Endothelial cell of umbilical vein (primary cell): ENCODE results near the gene SETD1A. TPM values are rescaled to one million over a fixed set of nuclear protein-coding genes. Genes with fewer than 3 reads are reported as not detected.

ENCODE experiments used
- BruUV-seq: library from RNA; stranded (reverse); fragments of 400-500 nt; replicated peaks from 2 replicates; lab custom pipeline; 2021; lab: Mats Ljungman, UMichigan
- CTCF ChIA-PET: fragments of 300-600, 350-600 bp; sonication (Branson Sonifier 250); formaldehyde crosslinking; loops from one replicate; lab custom pipeline; 2021; ENCODE audit warnings: antibody characterized with exemption, inconsistent platforms; lab: Charles Lee
- POLR2A ChIA-PET: fragments of 300-600, 350-600 bp; sonication (Branson Sonifier 250); formaldehyde crosslinking; loops from one replicate; lab custom pipeline; 2021; ENCODE audit warnings: antibody characterized with exemption, inconsistent platforms; lab: Charles Lee
- DNase-seq: peaks from one replicate; pipeline ENCODE4 v3.0.0-alpha.2; 2011; ENCODE audit warnings: low read depth, low spot score
- FAIRE-seq: peaks from 2 replicates; lab custom pipeline; 2011; peaks lifted over from hg19 to GRCh38; lab: Jason Lieb, UNC
- H2AFZ ChIP-seq: 2 replicates; pipeline ENCODE4 v1.6.0; 2012; ENCODE audit warnings: low read depth, low read length, control low read depth, inconsistent platforms
- H3K27ac ChIP-seq: 2 replicates; pipeline ENCODE4 v1.5.1; 2011; ENCODE audit warnings: low read depth, mild to moderate bottlenecking, control low read depth, low read length, moderate library complexity; ENCODE audit not compliant: insufficient read depth
- H3K27me3 ChIP-seq, 2 experiments: 2 replicates each; pipeline versions ENCODE4 v1.6.0 to v1.6.1; 2011; ENCODE audit warnings: low read length in 2 of 2, mixed read lengths in 1 of 2; ENCODE audit not compliant: control insufficient read depth in 2 of 2, insufficient read depth in 2 of 2
- H3K36me3 ChIP-seq, 2 experiments: 2 replicates in 1 of 2; 3 replicates in 1 of 2; pipeline ENCODE4 v1.5.1; 2011; ENCODE audit warnings: low read length in 2 of 2, mild to moderate bottlenecking in 1 of 2, moderate library complexity in 1 of 2; ENCODE audit not compliant: control insufficient read depth in 2 of 2, insufficient read depth in 2 of 2; ENCODE audit errors: extremely low read depth in 1 of 2
- H3K4me1 ChIP-seq: 3 replicates; pipeline ENCODE4 v1.5.1; 2011; ENCODE audit warnings: mild to moderate bottlenecking, low read length; ENCODE audit not compliant: control insufficient read depth, insufficient read depth; ENCODE audit errors: extremely low read depth
- H3K4me2 ChIP-seq: 2 replicates; pipeline ENCODE4 v1.6.1; 2011; ENCODE audit warnings: low read length, control low read depth, mixed read lengths; ENCODE audit not compliant: insufficient read depth
- H3K4me3 ChIP-seq, 3 experiments: fragments of 200-600 bp in 1 of 3; sonication (generic), shearing (Covaris generic) in 1 of 3; replicated peaks in 1 of 3; 2 replicates each; pipeline ENCODE4 v1.5.1; 2011 to 2016; ENCODE audit warnings: control low read depth in 3 of 3, low read length in 3 of 3, mild to moderate bottlenecking in 2 of 3, inconsistent platforms in 1 of 3, low read depth in 1 of 3, moderate library complexity in 1 of 3; ENCODE audit not compliant: insufficient read depth in 1 of 3
- H3K79me2 ChIP-seq: 2 replicates; pipeline ENCODE4 v1.6.0; 2012; ENCODE audit warnings: low read length, inconsistent platforms; ENCODE audit not compliant: control insufficient read depth, insufficient read depth
- H3K9ac ChIP-seq: replicated peaks from 2 replicates; pipeline ENCODE3; 2011; ENCODE audit warnings: low read length, control low read depth; ENCODE audit not compliant: insufficient read depth; ENCODE audit errors: extremely low read depth
- H3K9me1 ChIP-seq: replicated peaks from 3 replicates; pipeline ENCODE4 v1.6.0; 2011; ENCODE audit warnings: mild to moderate bottlenecking, low read length; ENCODE audit not compliant: control insufficient read depth, insufficient read depth; ENCODE audit errors: extremely low read depth
- H3K9me3 ChIP-seq: replicated peaks from 2 replicates; pipeline ENCODE4 v1.5.1; 2012; ENCODE audit warnings: low read length, inconsistent platforms; ENCODE audit not compliant: control insufficient read depth, insufficient read depth
- H4K20me1 ChIP-seq: replicated peaks from 2 replicates; pipeline ENCODE3; 2011; ENCODE audit warnings: mild to moderate bottlenecking, low read length; ENCODE audit not compliant: control insufficient read depth, insufficient read depth; ENCODE audit errors: extremely low read depth
- CTCF ChIP-seq, 2 donors: IDR thresholded peaks; 1 replicate in 1 of 2; 2 replicates in 1 of 2; pipeline ENCODE4 v1.5.1; 2011; ENCODE audit warnings: low read length in 2 of 2, mild to moderate bottlenecking in 2 of 2, moderate library complexity in 2 of 2, control low read depth in 1 of 2, inconsistent platforms in 1 of 2, low read depth in 1 of 2; ENCODE audit not compliant: insufficient read depth in 1 of 2; ENCODE audit errors: extremely low read depth in 1 of 2
- EZH2 ChIP-seq: IDR thresholded peaks from 2 replicates; pipeline ENCODE4 v1.6.1; 2012; ENCODE audit warnings: borderline replicate concordance, low read depth, mild to moderate bottlenecking, moderate library complexity, low read length, inconsistent platforms; ENCODE audit not compliant: severe bottlenecking
- FOS ChIP-seq: IDR thresholded peaks from 2 replicates; pipeline ENCODE4 v1.6.1; 2011; ENCODE audit warnings: mild to moderate bottlenecking, low read length, moderate library complexity, borderline replicate concordance; ENCODE audit not compliant: insufficient read depth
- GATA2 ChIP-seq: IDR thresholded peaks from 2 replicates; pipeline ENCODE4 v1.7.0; 2011; ENCODE audit warnings: low read depth, mild to moderate bottlenecking, moderate library complexity, mixed read lengths, low read length; ENCODE audit not compliant: insufficient read length, insufficient read depth
- JUN ChIP-seq: IDR thresholded peaks from 2 replicates; pipeline ENCODE4 v1.6.1; 2011; ENCODE audit warnings: borderline replicate concordance, low read depth; ENCODE audit not compliant: insufficient read length, insufficient read depth
- MAX ChIP-seq: IDR thresholded peaks from 2 replicates; pipeline ENCODE4 v1.6.1; 2011; ENCODE audit not compliant: insufficient read depth, insufficient read length
- MYC ChIP-seq: IDR thresholded peaks from one replicate; pipeline ENCODE4 v1.6.1; 2011; ENCODE audit warnings: mild to moderate bottlenecking, low read depth, low read length
- POLR2A ChIP-seq: IDR thresholded peaks from 2 replicates; pipeline ENCODE4 v1.6.1; 2012; ENCODE audit warnings: low read depth, mild to moderate bottlenecking, control low read depth, low read length
- POLR2AphosphoS5 ChIP-seq: IDR thresholded peaks from 2 replicates; pipeline ENCODE4 v1.6.1; 2012; ENCODE audit warnings: low read depth, mild to moderate bottlenecking, control low read depth, low read length, moderate library complexity; ENCODE audit not compliant: insufficient read depth
- dilution Hi-C: fragments of 300-500 bp; cut with MboI; formaldehyde crosslinking; loops from one replicate; pipeline ENCODE4 v1.15.0; 2019; ENCODE audit warnings: low sequenced_read_pairs; ENCODE audit not compliant: extremely low pct_ligation_motif_present
- intact Hi-C: fragments of 100-400 bp; cut with micrococcal nuclease; formaldehyde crosslinking; loops from one replicate; pipeline ENCODE4 v1.10.0; 2022
- polyA plus RNA-seq, 4 experiments: library from polyadenylated mRNA; depleted of rRNA in 3 of 4; stranded (reverse) in 3 of 4; unstranded in 1 of 4; fragments of >200 nt; gene quantifications; 2 replicates each; pipeline versions ENCODE4 v1.2.1 to v1.2.3, GENCODE V29; 2011 to 2012; ENCODE audit warnings: missing spikeins in 1 of 4
- total RNA-seq: library from RNA; stranded (reverse); gene quantifications from 2 replicates; pipeline ENCODE4 v1.2.3, GENCODE V29; 2021

Gene SETD1A
- total and polyA plus RNA-seq, 2 donors (not counting 3 experiments of a cell fraction or from before 2014, with no cell fraction given): 3.5 to 21.3 TPM

- DNase-seq (no peak), FAIRE-seq (no peak)
- intact Hi-C loops (no loop called here), dilution Hi-C loops (no loop called here)
- no peaks in the 10 kb centered on the region for H4K20me1 ChIP-seq
- H3K4me2 ChIP-seq: no peak overlapping the region
- no peak overlapping the region for H2AFZ ChIP-seq
- BruUV-seq: no TSS peak
- no peak overlapping the region for H3K9ac ChIP-seq
- no peaks in the 10 kb centered on the region for H3K4me1 ChIP-seq
- no peaks in the 10 kb centered on the region for H3K27me3 ChIP-seq
- POLR2A ChIA-PET: no interaction called here
- no peak overlapping the region for H3K27ac ChIP-seq
- CTCF ChIA-PET: no interaction called here
- H3K36me3 ChIP-seq: peaks cover 22 to 51% of the 10 kb centered on the region in 2 experiments
- no peaks in the 10 kb centered on the region for H3K9me1 ChIP-seq
- no peaks in the 10 kb centered on the region for H3K79me2 ChIP-seq
- no peaks in the 10 kb centered on the region for H3K9me3 ChIP-seq
- TF ChIP-seq MAX (no peak), CTCF (IDR thresholded peaks at IDR 0.05; ENCODE audit: extremely low read depth in 1 of 2, insufficient read depth in 1 of 2, low read depth in 1 of 2, low read length in 2 of 2) (no peak), EZH2 (no peak), GATA2 (no peak), FOS (no peak), JUN (no peak), MYC (no peak), POLR2A (no peak), POLR2AphosphoS5 (no peak)
- no peak overlapping the region for H3K4me3 ChIP-seq
These were observed 18.9 kb downstream of the SETD1A start for GRCh38 chr16:30976486-30976885.
